Measurements from ENCODE around the gene FXYD6. TPM values are rescaled to one million over a fixed set of nuclear protein-coding genes. Genes with fewer than 3 reads are reported as not detected.

Gene FXYD6
- total RNA-seq, 4 donors from 2014 or later = 4.8 to 15.9 (median 9.5) TPM

DNA sequence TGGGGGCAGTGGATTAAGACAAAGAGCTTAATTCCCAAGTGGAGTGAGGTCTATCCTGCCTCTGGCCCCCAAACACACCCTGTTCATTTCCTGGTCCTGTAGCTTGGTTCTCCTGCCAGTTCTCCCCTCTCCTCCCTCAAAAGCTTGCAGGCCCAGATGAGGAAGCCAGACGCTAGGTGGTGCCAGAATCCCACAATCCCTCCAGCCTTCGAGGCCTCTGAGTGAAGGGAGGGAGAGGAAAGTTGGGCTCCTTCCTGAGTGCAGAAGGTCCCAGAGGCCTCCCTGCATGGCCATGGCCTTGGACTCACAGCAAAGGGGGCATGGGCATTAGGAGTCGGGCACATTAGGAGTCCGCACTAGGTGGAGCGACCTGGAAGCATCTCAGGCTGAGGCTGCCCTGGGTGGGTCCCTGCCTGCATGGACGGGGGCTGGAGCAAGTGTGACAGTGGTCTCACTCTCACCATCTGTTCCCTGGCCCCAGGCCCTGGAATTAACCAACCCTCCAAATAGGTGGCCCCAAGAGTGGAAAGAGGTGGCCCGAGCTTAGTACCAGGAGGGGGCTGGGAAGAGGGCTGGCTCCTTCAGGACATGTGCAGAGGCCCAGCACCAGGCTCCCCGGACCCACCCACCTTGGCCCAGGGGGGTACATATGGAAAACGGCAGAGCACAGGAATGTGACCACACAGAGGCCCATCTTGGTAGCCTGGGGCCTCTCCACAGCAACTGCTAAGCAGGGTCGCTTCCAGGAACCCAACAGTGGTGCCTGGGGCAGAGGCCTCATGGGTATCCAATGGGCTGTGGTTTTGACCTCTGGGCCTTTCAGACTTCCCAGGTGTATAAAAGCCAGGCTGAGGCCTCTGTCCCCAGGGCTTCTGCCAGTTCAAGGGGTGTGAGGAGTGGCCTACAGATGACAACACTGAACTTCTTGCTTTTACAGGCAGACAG, 57.1 kb downstream of the FXYD6 start:
- DNase-seq (ENCODE audit: low spot score in 2 of 2) = no peak
- Histone ChIP-seq H3K36me3 (no peaks in the 10 kb centered on the region), H3K9me3 (no peaks in the 10 kb centered on the region), H3K27ac (no peak overlapping the region), H3K4me3 (no peak overlapping the region), H3K4me1 (peaks cover 47% of the 10 kb centered on the region), H3K27me3 (no peaks in the 10 kb centered on the region)
- 65% methylated on average over 3 of the region's 10 CpGs for WGBS
- no peak for TF ChIP-seq EP300 (IDR thresholded peaks at IDR 0.05)
- TF ChIP-seq POLR2A (IDR thresholded peaks at IDR 0.05) = no peak
- no peak for TF ChIP-seq POLR2AphosphoS5 (IDR thresholded peaks at IDR 0.05)
- TF ChIP-seq, protein P1, sequence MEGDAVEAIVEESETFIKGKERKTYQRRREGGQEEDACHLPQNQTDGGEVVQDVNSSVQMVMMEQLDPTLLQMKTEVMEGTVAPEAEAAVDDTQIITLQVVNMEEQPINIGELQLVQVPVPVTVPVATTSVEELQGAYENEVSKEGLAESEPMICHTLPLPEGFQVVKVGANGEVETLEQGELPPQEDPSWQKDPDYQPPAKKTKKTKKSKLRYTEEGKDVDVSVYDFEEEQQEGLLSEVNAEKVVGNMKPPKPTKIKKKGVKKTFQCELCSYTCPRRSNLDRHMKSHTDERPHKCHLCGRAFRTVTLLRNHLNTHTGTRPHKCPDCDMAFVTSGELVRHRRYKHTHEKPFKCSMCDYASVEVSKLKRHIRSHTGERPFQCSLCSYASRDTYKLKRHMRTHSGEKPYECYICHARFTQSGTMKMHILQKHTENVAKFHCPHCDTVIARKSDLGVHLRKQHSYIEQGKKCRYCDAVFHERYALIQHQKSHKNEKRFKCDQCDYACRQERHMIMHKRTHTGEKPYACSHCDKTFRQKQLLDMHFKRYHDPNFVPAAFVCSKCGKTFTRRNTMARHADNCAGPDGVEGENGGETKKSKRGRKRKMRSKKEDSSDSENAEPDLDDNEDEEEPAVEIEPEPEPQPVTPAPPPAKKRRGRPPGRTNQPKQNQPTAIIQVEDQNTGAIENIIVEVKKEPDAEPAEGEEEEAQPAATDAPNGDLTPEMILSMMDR (IDR thresholded peaks at IDR 0.05) = no peak

DNA sequence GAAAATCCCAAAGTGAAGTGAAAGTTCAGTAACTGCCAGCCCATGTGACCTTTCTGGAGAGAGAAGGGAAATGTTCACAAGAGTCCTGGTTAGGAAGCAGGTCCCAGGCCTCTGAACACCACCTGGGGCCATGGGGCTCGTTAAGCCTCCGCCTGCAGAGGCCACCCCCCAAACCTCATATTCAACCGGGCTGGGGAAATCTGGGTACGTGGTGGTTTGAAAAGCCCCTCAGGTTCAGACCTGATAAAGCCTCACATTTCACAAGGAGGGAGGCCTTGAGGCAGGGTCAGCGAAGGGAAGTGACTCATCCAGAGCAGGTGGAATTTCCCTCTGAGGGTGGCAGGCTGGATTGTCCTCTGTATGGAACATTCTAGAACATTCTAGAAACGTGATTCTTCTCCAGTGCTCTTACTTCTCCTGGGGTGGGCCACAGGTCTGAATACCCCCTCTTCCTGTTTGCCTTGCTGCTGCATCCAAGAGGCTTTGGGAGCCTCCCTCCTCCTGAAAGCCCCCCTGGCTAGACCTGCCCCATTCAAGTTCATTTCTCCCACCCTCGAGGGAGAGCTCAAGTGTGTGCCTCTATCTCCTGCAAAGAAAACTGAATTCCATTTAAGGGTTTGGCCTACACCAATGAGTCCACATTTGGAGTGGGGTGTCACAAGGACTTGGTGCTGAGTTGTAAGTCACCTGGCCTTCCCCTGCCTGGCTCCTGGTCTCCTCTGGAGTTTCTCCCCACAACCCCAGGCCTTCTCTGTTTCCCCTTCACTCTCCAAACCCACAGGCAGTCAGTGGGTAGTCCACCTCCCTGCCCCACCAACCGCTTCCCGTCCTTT, 58.2 kb downstream of the FXYD6 start:
- WGBS = 54% methylated on average over 9 of the region's 9 CpGs
- Histone ChIP-seq H3K9me3 (no peaks in the 10 kb centered on the region), H3K27ac (no peak overlapping the region), H3K4me3 (no peak overlapping the region), H3K4me1 (peaks cover 36% of the 10 kb centered on the region), H3K27me3 (no peaks in the 10 kb centered on the region), H3K36me3 (no peaks in the 10 kb centered on the region)
- TF ChIP-seq POLR2AphosphoS5 (IDR thresholded peaks at IDR 0.05) (no peak), POLR2A (IDR thresholded peaks at IDR 0.05) (no peak), EP300 (IDR thresholded peaks at IDR 0.05) (no peak)
- TF ChIP-seq, protein P1 (IDR thresholded peaks at IDR 0.05) = no peak
- DNase-seq (ENCODE audit: low spot score in 2 of 2) = no peak

- Histone ChIP-seq H3K27ac (peak overlapping the region; percentile 38), H3K36me3 (no peaks in the 10 kb centered on the region), H3K4me3 (peak overlapping the region; percentile 12), H3K27me3 (no peaks in the 10 kb centered on the region), H3K9me3 (no peaks in the 10 kb centered on the region), H3K4me1 (peaks cover 36% of the 10 kb centered on the region)
- TF ChIP-seq, protein P1 (IDR thresholded peaks at IDR 0.05) = peak; percentile 99
- no peak for TF ChIP-seq POLR2A (IDR thresholded peaks at IDR 0.05)
- WGBS = 16% methylated on average over 18 of the region's 19 CpGs
- peak; percentile 90 to 94 for DNase-seq (ENCODE audit: low spot score in 2 of 2)
Measured at GRCh38 chr11:117817368-117818040, 59.0 kb downstream of the FXYD6 start.

DNA sequence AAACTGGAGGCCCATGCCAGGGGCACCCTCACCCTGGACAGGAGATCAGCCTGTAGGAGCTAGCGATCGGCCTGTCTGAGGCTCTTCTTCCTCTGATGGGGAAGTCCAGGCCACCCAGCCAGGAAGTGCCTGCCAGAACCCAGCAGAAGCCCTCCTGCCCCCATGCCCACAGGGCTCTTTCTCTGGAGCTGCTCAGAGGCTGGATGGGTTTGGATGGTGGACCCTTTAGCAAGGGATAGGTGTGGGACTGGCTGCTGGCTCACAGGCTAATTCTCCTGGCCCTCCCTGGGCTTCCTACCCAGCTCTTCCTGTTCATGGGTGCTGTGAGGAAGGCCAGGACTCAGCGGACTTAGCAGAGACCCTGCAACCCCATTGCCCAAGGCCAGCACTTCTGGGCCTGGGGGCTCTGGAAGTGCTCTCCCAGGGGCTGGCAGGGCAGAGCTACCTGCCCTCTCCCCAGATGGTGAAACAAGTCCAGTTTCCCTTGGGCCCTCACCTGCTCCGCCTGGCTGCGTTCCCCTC, 59.6 kb downstream of the FXYD6 start:
- peaks cover 36% of the 10 kb centered on the region for H3K4me1 ChIP-seq
- H3K27ac ChIP-seq = peak overlapping the region; percentile 38
- H3K9me3 ChIP-seq = no peaks in the 10 kb centered on the region
- 100% methylated on average over 2 of the region's 5 CpGs for WGBS
- H3K27me3 ChIP-seq = no peaks in the 10 kb centered on the region
- peak overlapping the region; percentile 5 for H3K4me3 ChIP-seq
- H3K36me3 ChIP-seq = no peaks in the 10 kb centered on the region
- no peak for DNase-seq (ENCODE audit: low spot score in 2 of 2)
- TF ChIP-seq POLR2A (IDR thresholded peaks at IDR 0.05) (no peak), POLR2AphosphoS5 (IDR thresholded peaks at IDR 0.05) (no peak), EP300 (IDR thresholded peaks at IDR 0.05) (no peak)
- TF ChIP-seq, protein P1 (IDR thresholded peaks at IDR 0.05) = no peak
